Right lobe of liver (tissue), 4 donors: Measurements from ENCODE around the gene PES1.

Experiments
- POLR2A ChIP-seq: fragments of 450-650 bp; IDR thresholded peaks from one replicate; pipeline ENCODE4 v1.6.1; 2017; ENCODE audit warnings: antibody characterized with exemption, mild to moderate bottlenecking
- TF ChIP-seq, protein P1 (sequence below), 4 donors: fragments of 200-600 bp in 3 of 4; fragments of 450-650 bp in 1 of 4; IDR thresholded peaks; one replicate each; pipeline versions ENCODE4 v1.5.1 to v1.8.0; 2016 to 2022; ENCODE audit warnings: antibody characterized with exemption in 4 of 4, mild to moderate bottlenecking in 2 of 4
- donor health status: DM: no; HTN: no; CAD: no.
- donor health status: DM: no; HTN: no; CAD: no.
- donor health status: DM: no; HTN: yes; CAD: no.

DNA sequence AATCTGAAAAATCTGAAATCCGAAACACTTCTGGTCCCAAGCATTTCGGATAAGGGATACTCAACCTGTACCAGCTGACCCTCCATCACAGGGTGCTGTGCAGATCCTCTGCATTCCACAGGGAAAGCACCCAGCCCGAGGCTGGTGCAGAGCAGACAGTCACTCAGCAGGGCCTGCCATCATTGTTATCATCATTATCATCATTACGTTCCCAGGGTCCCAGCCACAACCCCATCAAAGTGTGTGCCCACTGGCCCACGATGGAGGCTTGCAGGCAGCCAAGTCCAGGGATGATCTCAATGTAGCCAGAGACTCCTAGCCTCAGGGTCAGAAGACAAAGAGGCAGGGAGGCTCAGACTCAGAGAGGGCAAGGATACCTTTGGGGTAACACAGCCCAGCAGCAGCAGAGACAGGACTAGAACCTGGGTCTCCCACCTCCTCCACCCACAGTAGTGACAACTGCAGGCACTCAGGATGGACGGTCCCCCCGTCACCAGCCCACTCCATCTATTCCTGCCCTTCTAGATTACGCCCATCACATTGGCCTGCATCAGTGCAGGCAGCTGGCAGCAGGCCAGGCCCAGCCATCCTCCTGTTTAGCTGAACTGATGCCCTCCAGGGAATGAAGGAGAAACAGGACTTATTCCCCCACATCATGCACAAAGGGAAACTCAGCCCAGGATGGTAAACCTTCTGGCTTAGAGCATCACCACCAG, 27.5 kb downstream of the PES1 start:
- TF ChIP-seq, protein P1, sequence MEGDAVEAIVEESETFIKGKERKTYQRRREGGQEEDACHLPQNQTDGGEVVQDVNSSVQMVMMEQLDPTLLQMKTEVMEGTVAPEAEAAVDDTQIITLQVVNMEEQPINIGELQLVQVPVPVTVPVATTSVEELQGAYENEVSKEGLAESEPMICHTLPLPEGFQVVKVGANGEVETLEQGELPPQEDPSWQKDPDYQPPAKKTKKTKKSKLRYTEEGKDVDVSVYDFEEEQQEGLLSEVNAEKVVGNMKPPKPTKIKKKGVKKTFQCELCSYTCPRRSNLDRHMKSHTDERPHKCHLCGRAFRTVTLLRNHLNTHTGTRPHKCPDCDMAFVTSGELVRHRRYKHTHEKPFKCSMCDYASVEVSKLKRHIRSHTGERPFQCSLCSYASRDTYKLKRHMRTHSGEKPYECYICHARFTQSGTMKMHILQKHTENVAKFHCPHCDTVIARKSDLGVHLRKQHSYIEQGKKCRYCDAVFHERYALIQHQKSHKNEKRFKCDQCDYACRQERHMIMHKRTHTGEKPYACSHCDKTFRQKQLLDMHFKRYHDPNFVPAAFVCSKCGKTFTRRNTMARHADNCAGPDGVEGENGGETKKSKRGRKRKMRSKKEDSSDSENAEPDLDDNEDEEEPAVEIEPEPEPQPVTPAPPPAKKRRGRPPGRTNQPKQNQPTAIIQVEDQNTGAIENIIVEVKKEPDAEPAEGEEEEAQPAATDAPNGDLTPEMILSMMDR (IDR thresholded peaks at IDR 0.05), result no peak
- TF ChIP-seq POLR2A, result no peak
